ENCODE results near the gene CHODL.

CHODL gene, protein sequence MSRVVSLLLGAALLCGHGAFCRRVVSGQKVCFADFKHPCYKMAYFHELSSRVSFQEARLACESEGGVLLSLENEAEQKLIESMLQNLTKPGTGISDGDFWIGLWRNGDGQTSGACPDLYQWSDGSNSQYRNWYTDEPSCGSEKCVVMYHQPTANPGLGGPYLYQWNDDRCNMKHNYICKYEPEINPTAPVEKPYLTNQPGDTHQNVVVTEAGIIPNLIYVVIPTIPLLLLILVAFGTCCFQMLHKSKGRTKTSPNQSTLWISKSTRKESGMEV
- total RNA-seq: 0 to 1.5 (median 0) reads per million in 17 experiments

DNA sequence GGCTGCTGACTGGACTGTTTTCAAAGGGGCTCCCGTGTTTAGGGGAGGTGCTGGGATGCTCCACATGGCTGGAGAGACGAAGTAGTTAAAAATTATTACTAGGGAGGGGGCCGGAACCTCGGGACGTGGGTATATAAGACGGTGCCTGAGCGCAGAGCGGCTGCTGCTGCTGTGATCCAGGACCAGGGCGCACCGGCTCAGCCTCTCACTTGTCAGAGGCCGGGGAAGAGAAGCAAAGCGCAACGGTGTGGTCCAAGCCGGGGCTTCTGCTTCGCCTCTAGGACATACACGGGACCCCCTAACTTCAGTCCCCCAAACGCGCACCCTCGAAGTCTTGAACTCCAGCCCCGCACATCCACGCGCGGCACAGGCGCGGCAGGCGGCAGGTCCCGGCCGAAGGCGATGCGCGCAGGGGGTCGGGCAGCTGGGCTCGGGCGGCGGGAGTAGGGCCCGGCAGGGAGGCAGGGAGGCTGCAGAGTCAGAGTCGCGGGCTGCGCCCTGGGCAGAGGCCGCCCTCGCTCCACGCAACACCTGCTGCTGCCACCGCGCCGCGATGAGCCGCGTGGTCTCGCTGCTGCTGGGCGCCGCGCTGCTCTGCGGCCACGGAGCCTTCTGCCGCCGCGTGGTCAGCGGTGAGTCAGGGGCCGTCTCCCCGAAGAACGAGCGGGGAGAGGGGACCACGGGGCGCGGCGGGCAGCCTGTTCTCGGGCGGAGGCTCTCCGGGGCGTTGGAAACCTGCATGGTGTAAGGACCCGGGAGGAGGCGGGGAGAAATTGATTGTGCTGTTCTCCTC is at the start of gene CHODL:
CHODL (plus strand) TSS at position 163 of the 793 bp plus-strand sequence; CDS start at position 554, 391 bp downstream.
- no peak for DNase-seq

DNA sequence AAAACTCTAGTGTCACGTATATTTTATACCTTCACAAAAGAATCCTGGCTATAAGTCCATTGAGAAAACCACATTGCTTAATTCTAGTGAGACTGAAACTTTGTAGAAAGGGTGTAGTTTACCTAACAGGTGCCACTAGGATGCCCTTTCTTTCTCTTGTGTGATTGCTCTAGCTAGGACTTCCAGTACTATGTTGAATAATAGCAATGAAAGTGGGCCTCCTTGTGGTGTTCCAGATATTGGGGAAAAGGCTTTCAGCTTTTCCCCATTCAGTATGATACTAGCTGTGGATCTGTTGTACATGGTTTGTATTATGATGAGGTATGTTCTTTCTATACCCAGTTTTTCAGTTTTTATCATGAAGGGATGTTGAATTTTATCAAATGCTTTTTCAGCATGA is 39.7 kb upstream of the CHODL start:
- no peak for DNase-seq

DNA sequence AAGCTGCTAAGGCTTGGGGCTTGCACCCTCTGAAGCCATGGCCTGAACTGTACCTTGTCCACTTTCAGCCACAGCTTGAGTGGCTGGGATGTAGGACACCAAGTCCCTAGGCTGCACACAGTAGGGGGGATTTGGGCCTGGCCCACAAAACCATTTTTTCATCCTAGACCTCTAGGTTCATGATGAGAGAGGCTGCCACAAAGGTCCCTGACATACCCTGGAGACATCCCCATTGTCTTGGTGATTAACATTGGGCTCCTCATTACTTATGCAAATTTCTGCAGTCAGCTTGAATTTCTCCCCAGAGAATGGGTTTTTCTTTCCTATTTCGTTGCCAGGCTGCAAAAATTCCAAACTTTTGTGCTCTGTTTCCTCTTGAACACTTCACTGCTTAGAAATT is 26.3 kb upstream of the CHODL start:
- no peak for DNase-seq

DNA sequence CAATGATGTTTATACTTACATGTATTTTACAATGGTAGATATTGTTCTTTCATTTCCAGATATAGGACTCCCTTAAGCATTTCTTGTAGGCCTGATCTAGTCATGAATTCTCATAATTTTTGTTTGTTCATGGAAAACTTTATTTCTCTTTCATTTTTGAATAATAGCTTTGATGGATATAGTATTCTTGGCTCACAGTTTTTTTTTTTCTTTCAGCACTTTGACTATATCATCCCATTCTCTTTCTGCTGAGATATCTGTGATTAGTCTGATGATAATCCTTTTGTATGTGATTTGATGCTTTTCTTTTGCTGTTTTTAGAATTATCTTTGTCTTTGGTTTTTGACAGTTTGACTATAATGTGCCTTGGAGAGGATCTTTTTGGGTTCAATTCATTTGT is 24.1 kb upstream of the CHODL start:
- no peak for DNase-seq

DNA sequence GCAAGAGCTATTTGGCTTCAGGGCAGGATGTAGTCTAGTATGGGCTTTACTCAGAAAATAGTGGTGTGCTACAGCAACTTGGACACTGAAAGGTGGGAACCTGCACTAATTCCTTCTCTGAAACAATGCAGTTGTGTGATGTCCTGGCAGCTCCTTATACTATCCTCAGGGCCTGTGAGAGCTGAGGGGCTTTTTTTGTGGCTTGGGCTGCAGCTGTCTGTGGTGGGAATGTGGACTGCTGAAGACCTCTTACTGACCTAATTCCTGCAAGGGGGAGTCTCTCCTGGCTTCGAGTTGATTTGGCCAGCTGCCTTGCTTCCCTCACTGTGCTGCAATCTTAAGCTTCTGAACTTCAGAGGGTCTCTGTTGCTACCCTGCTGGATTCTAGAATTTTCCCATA is 22.3 kb upstream of the CHODL start:
- DNase-seq: no peak

DNA sequence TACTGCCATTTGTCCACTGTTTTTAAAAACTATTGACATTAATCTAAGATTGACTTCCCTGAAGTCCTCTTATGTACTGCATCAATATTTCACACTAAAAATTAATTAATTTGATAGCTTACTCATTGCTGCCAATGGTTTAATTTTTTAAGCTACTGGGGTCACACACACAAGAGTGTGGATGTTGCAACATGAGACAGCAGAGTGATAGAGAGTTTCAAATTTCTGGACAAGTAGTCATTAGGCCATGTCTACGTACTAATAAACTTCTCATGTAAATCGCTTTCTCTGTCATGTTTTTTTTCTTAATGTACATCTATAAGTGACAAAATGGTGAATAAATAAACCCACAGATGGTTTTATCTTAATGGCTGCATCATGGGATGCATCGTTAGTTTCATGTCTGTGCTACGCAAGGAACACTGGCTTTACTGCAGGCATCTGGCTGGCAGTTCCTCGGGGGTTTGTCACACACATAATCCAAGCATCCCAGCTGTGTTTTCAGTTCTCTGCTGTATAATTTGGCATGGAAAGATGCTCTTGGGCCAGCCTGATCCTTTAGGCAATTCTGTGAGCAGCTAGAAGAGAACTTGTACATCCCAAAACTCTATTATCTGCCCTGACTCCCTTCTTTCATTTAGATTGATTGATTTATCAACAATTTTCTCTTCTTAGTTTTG is 16.4 kb upstream of the CHODL start:
- DNase-seq: no peak

DNA sequence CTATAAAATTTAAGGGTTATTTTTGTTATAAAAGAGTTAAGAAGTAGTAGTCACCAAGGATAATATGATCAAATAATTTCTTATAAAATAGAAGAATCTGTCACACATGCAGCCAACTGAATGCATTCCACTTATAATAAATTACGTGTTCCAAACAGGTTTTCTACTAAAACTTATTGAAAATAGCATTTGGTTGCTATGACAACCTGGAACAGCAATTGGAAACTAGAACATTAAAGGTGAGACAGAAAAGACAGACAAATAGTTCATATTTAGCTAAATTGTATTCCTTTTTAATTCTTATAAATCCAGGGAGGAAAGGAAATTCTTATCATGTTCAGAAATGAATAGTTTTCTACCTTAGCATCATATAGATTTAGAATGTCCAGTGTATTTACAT is 9.1 kb upstream of the CHODL start:
- DNase-seq: no peak

DNA sequence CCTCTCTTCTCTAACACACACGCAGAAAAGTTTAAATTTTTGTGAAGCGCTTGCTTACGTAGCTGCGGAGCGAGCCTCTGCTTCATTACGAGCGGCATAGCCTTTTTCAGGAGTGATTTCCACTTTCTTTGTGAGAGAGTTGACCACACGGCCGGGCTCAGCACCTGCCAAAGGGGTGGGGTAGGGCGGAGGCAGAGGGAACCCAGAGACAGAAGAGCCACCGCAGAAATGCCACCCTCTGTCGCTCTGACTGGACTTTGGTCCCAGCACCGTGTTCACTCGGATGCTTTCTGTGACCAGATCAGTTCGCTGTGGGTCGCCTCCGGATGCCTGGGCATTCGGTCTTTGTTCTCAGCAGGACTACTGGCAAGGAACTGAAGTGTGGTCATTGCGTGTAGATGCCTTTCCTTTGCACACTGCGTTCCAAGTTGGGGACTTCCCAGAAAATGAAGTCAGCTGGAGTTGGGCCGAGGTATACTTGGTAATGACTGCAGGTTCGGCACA is 883 bp downstream of the CHODL start:
- DNase-seq: no peak

DNA sequence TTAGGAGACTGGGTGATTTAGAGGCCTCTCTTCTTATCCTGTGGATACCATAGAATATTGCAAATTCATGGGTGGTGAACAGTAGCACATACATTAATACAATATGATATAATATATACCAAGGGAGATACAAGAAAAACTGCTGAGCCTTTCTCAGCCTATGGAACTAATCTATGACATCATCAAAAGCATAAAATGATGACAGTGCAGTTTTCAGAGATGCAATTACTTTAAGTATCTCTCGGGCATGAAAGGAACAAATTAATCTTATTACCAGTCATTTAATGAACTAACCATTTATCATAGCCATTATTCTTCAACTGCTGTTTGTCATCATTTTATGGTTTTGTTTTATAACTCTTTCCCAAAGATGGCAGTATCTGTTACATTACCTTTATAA is 3.5 kb downstream of the CHODL start:
- no peak for DNase-seq

DNA sequence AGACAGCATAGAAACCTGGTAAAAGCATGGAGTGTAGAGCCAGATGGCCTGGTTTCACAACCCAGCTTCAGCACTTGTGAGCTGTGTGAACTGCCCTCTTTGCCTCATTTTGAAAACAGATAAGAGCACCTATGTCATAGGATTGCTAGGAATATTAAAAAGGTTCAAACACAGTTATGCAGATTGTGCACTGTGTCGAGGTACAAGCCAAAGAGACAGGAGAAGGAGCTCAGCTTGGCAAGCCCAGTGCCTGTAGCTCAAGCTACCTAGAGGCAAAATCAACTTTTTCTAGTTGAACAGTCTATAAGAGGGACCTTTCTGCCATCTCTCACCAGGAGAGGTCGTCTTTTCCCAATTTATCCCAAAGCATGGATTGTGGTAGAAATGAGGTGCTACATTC is 5.0 kb downstream of the CHODL start:
- DNase-seq: no peak

DNA sequence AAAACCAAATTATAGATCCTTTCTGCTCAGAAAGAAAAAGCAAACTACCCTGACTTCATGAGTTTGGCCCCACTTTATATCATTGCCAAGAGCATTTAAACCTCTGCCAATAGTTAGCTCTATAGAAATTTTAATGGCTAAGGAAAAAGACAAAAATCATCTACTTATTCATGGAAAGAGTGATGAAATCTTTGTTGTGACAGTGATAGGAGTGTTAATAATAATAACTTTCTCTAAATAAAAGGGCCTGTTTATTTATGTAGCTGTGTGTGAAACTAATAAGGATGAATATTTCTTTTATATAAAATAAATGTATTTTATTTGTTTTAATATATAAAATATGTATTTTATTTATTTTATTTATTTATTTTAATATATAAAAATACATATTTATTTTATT is 6.4 kb downstream of the CHODL start:
- DNase-seq: no peak

DNA sequence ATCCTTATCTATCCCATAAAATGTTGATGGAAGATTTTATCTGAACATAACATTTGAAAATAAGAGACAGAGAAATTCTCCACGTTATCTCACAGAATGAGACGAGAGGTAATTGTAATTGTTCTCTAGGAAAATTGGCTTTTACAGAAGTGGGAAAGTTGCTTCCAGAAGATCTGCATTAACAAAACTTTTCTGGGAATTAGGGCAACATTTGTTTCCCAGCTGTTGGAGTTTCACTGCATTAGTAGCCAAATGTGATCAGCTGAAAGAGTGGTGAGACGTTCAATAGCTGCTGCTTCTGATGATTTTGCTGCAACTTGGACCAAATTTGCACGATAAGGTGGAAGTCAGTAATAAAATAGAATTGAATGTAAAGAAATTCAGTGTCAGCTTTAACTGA is 7.6 kb downstream of the CHODL start:
- no peak for DNase-seq

DNA sequence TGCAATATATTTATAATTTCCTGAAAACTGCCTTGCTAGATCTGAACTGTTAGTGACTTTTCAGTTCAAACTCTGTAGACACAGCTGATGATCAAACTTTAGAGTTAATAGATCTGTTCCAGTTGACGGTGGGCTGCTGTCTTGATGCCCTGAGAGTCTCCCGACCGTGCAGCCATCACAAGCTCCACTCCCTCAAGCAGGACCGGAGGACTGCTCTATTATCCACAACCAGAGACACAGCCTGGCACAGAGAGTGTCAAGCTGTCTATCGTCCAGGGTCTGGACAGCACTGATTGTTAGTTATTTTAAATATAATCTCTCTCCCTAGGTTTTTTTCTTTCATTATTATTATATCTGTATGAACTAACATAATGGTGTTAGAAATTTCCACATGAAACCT is 8.0 kb downstream of the CHODL start:
- DNase-seq: no peak

DNA sequence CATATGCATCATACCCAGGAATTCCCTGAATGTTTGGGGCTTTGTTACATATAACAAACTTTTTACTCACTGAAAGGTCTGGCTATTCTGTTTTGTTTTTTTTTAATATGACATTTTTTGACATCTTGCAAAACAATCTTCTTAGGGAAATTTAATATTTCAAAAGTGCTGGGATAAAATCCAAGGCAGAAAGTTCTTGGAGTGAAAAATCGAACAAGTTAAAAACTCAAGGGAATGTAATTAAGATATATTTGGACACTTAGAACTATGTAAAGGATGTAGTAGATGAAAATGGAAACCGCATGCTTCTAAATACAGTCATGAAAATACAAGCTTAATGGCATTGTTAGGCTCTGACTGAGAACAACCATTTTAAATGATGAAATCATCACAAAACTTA is 8.6 kb downstream of the CHODL start:
- no peak for DNase-seq

DNA sequence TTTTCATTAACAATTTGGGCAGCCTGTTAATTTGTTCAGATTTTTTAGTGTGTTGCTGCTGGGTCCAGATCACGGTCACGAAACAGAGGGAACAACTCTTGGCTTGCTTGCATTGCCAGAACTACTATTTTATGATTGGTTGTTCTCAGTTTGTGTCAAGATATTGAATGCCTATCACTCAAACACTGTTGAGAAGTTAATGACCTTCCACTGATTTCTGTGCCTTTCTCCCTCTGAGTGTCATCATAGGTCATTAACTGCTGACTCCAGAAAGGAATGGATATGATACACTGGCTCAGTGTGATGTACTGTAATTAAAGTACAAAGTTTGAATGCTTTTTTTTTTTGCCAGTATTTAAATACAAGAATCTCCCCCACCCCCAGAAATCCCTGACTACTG is 9.2 kb downstream of the CHODL start:
- DNase-seq: no peak

DNA sequence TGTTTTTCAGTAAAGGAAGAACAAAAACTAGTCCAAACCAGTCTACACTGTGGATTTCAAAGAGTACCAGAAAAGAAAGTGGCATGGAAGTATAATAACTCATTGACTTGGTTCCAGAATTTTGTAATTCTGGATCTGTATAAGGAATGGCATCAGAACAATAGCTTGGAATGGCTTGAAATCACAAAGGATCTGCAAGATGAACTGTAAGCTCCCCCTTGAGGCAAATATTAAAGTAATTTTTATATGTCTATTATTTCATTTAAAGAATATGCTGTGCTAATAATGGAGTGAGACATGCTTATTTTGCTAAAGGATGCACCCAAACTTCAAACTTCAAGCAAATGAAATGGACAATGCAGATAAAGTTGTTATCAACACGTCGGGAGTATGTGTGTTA is 21.3 kb downstream of the CHODL start:
- DNase-seq: no peak

DNA sequence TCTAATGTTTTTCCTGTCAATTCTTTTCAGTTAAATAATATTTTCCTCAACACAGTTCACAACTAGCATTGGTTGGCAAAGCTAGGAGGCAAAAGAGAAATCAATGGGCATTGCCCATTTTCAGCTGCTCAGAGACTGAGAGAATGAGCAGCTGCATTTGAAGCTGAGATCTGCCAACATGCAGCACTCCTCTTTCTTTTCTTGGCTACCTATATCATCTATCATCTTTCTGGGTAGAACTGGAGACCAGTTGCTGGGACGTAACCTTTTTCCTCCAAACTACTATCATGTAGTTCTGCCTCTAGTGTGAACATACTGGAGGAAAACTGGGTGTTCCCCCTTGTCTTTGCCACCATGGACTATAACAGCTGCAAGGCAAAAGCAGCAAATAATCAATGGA is 22.9 kb downstream of the CHODL start:
- DNase-seq: no peak

DNA sequence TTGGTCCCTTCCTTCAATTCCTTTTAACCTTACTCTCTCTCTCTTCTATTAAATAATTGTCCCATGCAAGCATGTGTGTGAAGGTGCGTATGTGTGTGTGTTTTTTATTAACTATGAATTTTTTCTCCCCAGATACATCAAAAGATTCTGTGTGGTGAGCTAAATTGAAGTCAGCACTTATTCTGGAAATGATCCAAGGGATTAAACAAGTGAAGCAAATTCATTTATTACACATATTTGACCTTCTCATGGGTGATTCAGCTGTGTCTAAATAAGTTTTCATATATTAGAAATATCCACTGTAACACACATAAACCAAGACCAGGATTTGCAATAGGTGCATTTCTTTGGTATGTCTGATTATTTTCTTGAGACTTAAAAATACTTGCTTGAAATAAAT is 24.3 kb downstream of the CHODL start:
- DNase-seq: no peak

DNA sequence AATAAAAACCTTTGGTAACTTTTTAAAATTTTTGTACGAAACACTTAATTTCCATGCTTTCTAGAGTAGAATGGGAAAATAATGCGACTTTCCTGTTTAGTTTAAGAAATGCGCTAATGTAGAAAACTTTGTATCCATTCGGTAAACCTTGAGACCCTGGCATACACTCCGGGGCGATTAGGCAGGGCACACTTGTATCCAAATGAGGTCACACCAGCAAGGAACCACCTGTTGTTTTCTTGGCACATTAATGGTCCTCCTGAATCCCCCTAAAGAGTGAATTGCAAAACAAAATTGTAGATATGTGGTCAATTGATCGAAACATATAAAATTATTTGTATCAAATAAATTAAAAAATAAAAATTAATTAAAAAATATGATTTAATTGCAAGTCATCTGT is 25.2 kb downstream of the CHODL start:
- no peak for DNase-seq

DNA sequence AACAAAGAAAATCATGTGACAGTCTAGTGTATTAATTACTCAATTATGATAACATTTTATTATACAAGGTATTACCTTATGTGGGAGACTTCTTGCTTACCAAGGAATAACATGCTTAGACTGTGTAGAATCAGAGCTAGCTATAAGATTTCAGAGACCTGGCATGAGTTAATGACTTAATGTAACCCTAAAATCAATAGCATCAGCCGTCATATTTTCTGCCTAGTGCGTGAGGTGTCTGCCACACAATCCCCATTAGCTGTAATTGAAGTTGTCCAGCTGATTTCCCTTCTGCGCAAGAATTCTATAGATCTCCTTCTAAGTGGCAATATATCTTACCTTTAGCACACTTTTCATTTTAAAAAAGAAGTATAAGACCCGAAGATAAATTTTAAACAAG is 28.8 kb downstream of the CHODL start:
- no peak for DNase-seq

DNA sequence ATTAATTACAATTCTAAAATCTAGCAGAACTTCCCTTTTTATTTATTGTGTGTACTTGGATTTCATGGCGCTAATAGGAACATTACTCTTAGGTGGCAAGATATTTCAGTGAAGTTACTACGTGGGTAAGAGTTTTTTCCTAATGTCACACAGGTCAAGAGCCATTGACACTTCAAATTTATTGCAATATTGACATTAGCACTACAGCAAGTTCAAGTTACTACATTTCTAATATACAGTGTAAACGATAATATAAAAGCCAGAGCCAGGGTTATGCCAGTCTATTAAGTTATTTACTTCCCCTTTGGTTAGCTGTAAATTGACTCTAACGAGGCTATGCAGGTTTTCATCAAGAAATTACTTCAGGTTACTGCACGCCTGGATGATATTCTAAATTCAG is 29.7 kb downstream of the CHODL start:
- no peak for DNase-seq

DNA sequence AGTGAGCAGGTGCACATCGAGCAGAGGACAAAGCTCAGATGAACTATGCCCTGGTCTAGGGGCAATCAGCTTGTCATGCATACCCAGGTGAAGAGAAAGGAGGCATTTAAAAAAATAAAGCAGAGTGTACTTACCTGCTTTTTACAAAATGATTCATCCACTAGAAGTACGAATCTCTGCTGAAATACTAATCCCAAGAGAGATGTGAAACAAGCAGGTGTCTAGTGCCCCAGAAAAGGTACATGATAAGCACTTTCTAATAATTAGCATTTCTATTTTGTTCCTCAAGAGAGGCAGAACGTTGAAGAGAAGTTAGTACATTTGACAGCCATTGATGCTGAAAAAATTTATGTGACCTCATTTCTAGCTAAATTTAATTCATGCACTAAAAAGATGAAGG is 31.1 kb downstream of the CHODL start:
- no peak for DNase-seq

DNA sequence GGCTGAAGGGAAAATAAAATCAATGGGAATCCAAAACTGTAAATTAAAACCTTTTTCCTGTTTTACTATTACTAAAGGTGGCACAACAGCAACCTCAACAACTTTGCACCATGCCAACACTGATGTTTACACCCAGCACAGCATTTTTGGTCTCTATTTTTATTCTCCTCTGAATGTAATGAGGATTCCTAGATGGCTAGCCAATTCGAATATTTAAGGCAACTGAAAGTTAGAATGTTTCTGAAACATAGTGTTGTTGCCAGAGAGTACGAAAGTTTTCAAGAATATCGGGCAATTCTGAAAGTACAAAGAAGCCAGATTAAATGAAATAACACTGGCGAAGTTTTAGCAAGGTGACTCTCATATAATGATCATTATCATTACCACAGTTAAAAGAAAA is 40.7 kb downstream of the CHODL start:
- no peak for DNase-seq

DNA sequence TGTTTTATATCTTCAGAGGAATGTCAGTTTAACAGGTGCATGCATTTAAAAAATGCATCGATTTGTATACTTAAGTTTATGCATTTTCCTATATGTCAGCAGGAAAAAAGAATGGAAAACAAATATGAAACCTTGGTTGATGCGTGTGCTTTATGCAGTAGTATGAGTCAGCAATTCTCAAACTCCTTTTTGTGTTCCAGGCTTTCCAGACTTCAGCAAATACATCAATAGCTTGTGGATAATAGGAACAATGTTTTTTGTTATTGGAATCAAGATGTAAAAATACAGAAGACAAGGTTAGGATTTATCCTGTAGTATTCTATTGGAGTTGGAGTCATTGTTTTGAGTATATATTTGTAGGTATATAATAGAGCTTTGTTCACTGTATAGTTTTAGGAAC is 45.2 kb downstream of the CHODL start:
- no peak for DNase-seq

All from suppressor macrophage (primary cell).